ENCODE data around the gene CDK5RAP2.

DNA sequence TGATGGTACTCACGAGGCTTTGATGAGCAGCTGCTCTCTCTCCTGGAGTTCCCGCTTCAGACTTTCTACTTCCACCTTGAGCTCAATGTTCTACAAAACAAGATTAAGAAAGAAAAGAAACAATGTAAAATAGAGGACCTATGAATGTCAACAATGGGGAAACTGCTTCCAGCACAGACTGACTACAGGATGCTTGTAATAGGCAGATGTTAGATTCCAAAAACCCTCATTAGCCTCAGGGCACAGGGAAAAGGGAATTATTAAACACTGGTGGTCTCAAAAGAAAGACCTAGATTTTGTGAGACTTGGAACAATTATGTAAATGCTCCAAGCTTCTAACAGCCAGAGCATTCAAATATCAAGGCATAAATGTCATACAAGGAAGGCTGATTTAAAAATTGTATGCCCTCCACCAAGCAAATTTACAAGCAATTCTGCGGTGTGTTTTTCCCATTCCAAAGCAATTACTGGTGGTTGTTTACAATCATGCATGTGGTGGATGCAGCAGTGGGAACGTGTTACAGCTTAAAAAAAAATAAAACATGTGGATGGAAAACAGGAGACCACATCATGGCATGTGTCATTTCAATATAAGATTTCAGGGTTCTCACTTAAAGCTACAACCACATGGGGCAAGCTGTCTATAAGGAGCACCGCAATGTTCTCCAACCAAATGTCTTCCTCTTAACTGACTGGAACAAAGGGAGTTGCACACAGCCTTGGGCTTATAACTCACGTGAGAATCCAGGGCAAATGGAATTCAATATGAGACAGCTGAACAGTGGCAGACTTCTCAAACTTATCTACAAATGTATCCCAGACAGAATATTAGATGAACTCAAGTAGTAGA lies 34.0 kb downstream of the CDK5RAP2 start:
- TF ChIP-seq, protein P1, sequence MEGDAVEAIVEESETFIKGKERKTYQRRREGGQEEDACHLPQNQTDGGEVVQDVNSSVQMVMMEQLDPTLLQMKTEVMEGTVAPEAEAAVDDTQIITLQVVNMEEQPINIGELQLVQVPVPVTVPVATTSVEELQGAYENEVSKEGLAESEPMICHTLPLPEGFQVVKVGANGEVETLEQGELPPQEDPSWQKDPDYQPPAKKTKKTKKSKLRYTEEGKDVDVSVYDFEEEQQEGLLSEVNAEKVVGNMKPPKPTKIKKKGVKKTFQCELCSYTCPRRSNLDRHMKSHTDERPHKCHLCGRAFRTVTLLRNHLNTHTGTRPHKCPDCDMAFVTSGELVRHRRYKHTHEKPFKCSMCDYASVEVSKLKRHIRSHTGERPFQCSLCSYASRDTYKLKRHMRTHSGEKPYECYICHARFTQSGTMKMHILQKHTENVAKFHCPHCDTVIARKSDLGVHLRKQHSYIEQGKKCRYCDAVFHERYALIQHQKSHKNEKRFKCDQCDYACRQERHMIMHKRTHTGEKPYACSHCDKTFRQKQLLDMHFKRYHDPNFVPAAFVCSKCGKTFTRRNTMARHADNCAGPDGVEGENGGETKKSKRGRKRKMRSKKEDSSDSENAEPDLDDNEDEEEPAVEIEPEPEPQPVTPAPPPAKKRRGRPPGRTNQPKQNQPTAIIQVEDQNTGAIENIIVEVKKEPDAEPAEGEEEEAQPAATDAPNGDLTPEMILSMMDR (tag by site-specific recombination; IDR thresholded peaks at IDR 0.05) = no peak
- TF ChIP-seq ZNF248 (tag by site-specific recombination; IDR thresholded peaks at IDR 0.05) (no peak), HOXA7 (CRISPR knock-in tag; IDR thresholded peaks at IDR 0.05; ENCODE audit: borderline replicate concordance) (no peak), ZNF600 (tag by site-specific recombination; IDR thresholded peaks at IDR 0.05) (no peak), ZNF426 (tag by site-specific recombination; IDR thresholded peaks at IDR 0.05) (no peak), YY1 (tag by site-specific recombination; IDR thresholded peaks at IDR 0.05) (no peak), ZNF571 (tag by site-specific recombination; IDR thresholded peaks at IDR 0.05) (no peak), ZNF274 (IDR thresholded peaks at IDR 0.05; ENCODE audit: low read length) (no peak), ZNF274 (tag by site-specific recombination; IDR thresholded peaks at IDR 0.05; ENCODE audit: borderline replicate concordance) (no peak)
- TF ChIP-seq, protein P2, sequence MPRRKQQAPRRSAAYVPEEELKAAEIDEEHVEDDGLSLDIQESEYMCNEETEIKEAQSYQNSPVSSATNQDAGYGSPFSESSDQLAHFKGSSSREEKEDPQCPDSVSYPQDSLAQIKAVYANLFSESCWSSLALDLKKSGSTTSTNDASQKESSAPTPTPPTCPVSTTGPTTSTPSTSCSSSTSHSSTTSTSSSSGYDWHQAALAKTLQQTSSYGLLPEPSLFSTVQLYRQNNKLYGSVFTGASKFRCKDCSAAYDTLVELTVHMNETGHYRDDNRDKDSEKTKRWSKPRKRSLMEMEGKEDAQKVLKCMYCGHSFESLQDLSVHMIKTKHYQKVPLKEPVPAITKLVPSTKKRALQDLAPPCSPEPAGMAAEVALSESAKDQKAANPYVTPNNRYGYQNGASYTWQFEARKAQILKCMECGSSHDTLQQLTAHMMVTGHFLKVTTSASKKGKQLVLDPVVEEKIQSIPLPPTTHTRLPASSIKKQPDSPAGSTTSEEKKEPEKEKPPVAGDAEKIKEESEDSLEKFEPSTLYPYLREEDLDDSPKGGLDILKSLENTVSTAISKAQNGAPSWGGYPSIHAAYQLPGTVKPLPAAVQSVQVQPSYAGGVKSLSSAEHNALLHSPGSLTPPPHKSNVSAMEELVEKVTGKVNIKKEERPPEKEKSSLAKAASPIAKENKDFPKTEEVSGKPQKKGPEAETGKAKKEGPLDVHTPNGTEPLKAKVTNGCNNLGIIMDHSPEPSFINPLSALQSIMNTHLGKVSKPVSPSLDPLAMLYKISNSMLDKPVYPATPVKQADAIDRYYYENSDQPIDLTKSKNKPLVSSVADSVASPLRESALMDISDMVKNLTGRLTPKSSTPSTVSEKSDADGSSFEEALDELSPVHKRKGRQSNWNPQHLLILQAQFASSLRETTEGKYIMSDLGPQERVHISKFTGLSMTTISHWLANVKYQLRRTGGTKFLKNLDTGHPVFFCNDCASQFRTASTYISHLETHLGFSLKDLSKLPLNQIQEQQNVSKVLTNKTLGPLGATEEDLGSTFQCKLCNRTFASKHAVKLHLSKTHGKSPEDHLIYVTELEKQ (tag by site-specific recombination; IDR thresholded peaks at IDR 0.05; ENCODE audit: borderline replicate concordance) = no peak
- TF ChIP-seq, protein P3, sequence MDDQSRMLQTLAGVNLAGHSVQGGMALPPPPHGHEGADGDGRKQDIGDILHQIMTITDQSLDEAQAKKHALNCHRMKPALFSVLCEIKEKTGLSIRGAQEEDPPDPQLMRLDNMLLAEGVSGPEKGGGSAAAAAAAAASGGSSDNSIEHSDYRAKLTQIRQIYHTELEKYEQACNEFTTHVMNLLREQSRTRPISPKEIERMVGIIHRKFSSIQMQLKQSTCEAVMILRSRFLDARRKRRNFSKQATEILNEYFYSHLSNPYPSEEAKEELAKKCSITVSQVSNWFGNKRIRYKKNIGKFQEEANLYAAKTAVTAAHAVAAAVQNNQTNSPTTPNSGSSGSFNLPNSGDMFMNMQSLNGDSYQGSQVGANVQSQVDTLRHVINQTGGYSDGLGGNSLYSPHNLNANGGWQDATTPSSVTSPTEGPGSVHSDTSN (CRISPR knock-in tag; IDR thresholded peaks at IDR 0.05) = no peak
- TF ChIP-seq, protein P4, sequence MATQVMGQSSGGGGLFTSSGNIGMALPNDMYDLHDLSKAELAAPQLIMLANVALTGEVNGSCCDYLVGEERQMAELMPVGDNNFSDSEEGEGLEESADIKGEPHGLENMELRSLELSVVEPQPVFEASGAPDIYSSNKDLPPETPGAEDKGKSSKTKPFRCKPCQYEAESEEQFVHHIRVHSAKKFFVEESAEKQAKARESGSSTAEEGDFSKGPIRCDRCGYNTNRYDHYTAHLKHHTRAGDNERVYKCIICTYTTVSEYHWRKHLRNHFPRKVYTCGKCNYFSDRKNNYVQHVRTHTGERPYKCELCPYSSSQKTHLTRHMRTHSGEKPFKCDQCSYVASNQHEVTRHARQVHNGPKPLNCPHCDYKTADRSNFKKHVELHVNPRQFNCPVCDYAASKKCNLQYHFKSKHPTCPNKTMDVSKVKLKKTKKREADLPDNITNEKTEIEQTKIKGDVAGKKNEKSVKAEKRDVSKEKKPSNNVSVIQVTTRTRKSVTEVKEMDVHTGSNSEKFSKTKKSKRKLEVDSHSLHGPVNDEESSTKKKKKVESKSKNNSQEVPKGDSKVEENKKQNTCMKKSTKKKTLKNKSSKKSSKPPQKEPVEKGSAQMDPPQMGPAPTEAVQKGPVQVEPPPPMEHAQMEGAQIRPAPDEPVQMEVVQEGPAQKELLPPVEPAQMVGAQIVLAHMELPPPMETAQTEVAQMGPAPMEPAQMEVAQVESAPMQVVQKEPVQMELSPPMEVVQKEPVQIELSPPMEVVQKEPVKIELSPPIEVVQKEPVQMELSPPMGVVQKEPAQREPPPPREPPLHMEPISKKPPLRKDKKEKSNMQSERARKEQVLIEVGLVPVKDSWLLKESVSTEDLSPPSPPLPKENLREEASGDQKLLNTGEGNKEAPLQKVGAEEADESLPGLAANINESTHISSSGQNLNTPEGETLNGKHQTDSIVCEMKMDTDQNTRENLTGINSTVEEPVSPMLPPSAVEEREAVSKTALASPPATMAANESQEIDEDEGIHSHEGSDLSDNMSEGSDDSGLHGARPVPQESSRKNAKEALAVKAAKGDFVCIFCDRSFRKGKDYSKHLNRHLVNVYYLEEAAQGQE (tag by site-specific recombination; IDR thresholded peaks at IDR 0.05) = no peak
